B cell (primary cell): ENCODE measurements around the gene FBXL13. TPM values are rescaled to one million over a fixed set of nuclear protein-coding genes. Genes with fewer than 3 reads are reported as not detected.

Experiments
- ATAC-seq: fragments of 200-7000 bp; cut with Tn5 transposase; one replicate; pipeline ENCODE4 v1.10.0; 2021; ENCODE audit warnings: low read depth, mild to moderate bottlenecking, moderate number of reproducible peaks, moderate library complexity
- CTCF ChIA-PET: fragments of 350-600 bp; sonication (Branson Sonifier 250); formaldehyde crosslinking; loops from one replicate; lab custom pipeline; 2021; ENCODE audit warnings: antibody characterized with exemption, inconsistent platforms; lab: Charles Lee
- POLR2A ChIA-PET: fragments of 350-600 bp; sonication (Branson Sonifier 250); formaldehyde crosslinking; loops from one replicate; lab custom pipeline; 2021; ENCODE audit warnings: antibody characterized with exemption; lab: Charles Lee
- DNase-seq: peaks from one replicate; pipeline ENCODE4 v3.0.0; 2013
- H2AFZ ChIP-seq: 2 replicates; pipeline ENCODE4 v1.6.1; 2012; ENCODE audit warnings: mild to moderate bottlenecking, low read depth, low read length; ENCODE audit not compliant: insufficient read depth, poor library complexity, severe bottlenecking
- H3K27ac ChIP-seq, 2 donors: 1 replicate in 1 of 2; 2 replicates in 1 of 2; pipeline ENCODE4 v1.5.1; 2012 to 2013; ENCODE audit warnings: low read length in 2 of 2, mild to moderate bottlenecking in 2 of 2, moderate library complexity in 1 of 2
- H3K27me3 ChIP-seq, 4 experiments: fragments of 200-600 bp in 1 of 4; sonication (generic) in 1 of 4; replicated peaks in 1 of 4; 1 replicate in 2 of 4; 2 replicates in 2 of 4; pipeline versions ENCODE4 v1.6.1 to v1.7.0; 2013 to 2016; ENCODE audit warnings: low read length in 3 of 4, mild to moderate bottlenecking in 2 of 4, mixed read lengths in 1 of 4, moderate library complexity in 1 of 4; ENCODE audit not compliant: insufficient read depth in 4 of 4, control insufficient read depth in 3 of 4; ENCODE audit errors: control extremely low read depth in 1 of 4
- H3K36me3 ChIP-seq, 2 experiments: replicated peaks in 1 of 2; 1 replicate in 1 of 2; 2 replicates in 1 of 2; pipeline versions ENCODE4 v1.6.1 to v1.7.1; 2013; ENCODE audit warnings: low read length in 1 of 2; ENCODE audit not compliant: insufficient read depth in 2 of 2, control insufficient read depth in 1 of 2; ENCODE audit errors: control extremely low read depth in 1 of 2, extremely low read depth in 1 of 2
- H3K4me1 ChIP-seq, 2 donors: fragments of 200-600 bp in 1 of 2; sonication (generic) in 1 of 2; 1 replicate in 1 of 2; 2 replicates in 1 of 2; pipeline versions ENCODE4 v1.5.1 to v1.6.1; 2013 to 2017; ENCODE audit warnings: low read length in 2 of 2; ENCODE audit not compliant: control insufficient read depth in 2 of 2, insufficient read depth in 2 of 2
- H3K4me2 ChIP-seq: replicated peaks from 2 replicates; pipeline ENCODE3; 2012; ENCODE audit warnings: mild to moderate bottlenecking, low read depth, low read length; ENCODE audit not compliant: poor library complexity, severe bottlenecking
- H3K4me3 ChIP-seq, 5 experiments: fragments of 200-600 bp in 1 of 5; sonication (generic) in 1 of 5; 1 replicate in 3 of 5; 2 replicates in 2 of 5; pipeline versions ENCODE4 v1.5.1 to v1.7.0; 2011 to 2016; ENCODE audit warnings: low read length in 4 of 5, mild to moderate bottlenecking in 4 of 5, low read depth in 2 of 5, control low read depth in 1 of 5, moderate library complexity in 1 of 5; ENCODE audit not compliant: insufficient read depth in 1 of 5; ENCODE audit errors: control extremely low read depth in 1 of 5, extremely low read depth in 1 of 5
- H3K79me2 ChIP-seq: fragments of 200-600 bp; sonication (generic); one replicate; pipeline ENCODE4 v1.6.0; 2016; ENCODE audit warnings: low read length; ENCODE audit not compliant: control insufficient read depth, insufficient read depth
- H3K9ac ChIP-seq: fragments of 200-600 bp; sonication (generic); 2 replicates; pipeline ENCODE4 v1.6.1; 2017; ENCODE audit warnings: mild to moderate bottlenecking, low read length, moderate library complexity
- H3K9me3 ChIP-seq, 3 donors: one replicate each; pipeline versions ENCODE4 v1.6.1 to v1.7.1; 2013; ENCODE audit warnings: low read length in 2 of 3; ENCODE audit not compliant: control insufficient read depth in 2 of 3, insufficient read depth in 1 of 3; ENCODE audit errors: control extremely low read depth in 1 of 3
- H4K20me1 ChIP-seq: 2 replicates; pipeline ENCODE4 v1.6.0; 2012; ENCODE audit warnings: mild to moderate bottlenecking, low read length; ENCODE audit not compliant: insufficient read depth, control insufficient read depth, poor library complexity, severe bottlenecking
- H3K27ac Mint-ChIP-seq: one replicate; pipeline ENCODE4 v1.8.0; 2021; ENCODE audit warnings: mixed read lengths
- H3K27me3 Mint-ChIP-seq: one replicate; pipeline ENCODE4 v1.8.0; 2021; ENCODE audit warnings: mixed read lengths
- H3K4me1 Mint-ChIP-seq: one replicate; pipeline ENCODE4 v1.8.0; 2021; ENCODE audit warnings: mixed read lengths
- H3K4me3 Mint-ChIP-seq: one replicate; pipeline ENCODE4 v1.8.0; 2021; ENCODE audit warnings: mixed read lengths
- H3K9me3 Mint-ChIP-seq: one replicate; pipeline ENCODE4 v1.8.0; 2022; ENCODE audit warnings: mixed read lengths; ENCODE audit not compliant: insufficient read depth
- CTCF ChIP-seq: fragments of 200-600 bp; IDR thresholded peaks from one replicate; pipeline ENCODE4 v1.8.0; 2022; ENCODE audit warnings: antibody characterized with exemption, mild to moderate bottlenecking
- EZH2 ChIP-seq: IDR thresholded peaks from 2 replicates; pipeline ENCODE4 v1.6.1; 2012; ENCODE audit warnings: borderline replicate concordance, low read depth, mild to moderate bottlenecking, moderate library complexity, low read length; ENCODE audit not compliant: insufficient read depth, poor library complexity, severe bottlenecking
- WGBS: methylation state at CpG from one replicate; pipeline ENCODE4 v1.1.5; 2013; ENCODE audit warnings: missing lambda C conversion rate; ENCODE audit not compliant: insufficient coverage; 5-methylcytosine and 5-hydroxymethylcytosine counted together
- intact Hi-C: fragments of 100-400 bp; cut with micrococcal nuclease; formaldehyde crosslinking; loops from one replicate; pipeline ENCODE4 v1.10.0; 2022
- polyA plus RNA-seq: library from polyadenylated mRNA; depleted of rRNA; stranded (reverse); fragments of >200 nt; gene quantifications from 2 replicates; pipeline ENCODE4 v1.2.3, GENCODE V29; 2012
- total RNA-seq, 2 donors: library from RNA; stranded (reverse); fragments of 120-200 nt in 1 of 2; gene quantifications; 1 replicate in 1 of 2; 2 replicates in 1 of 2; pipeline versions ENCODE4 v1.2.3 to v1.2.4, GENCODE V29; 2013 to 2022

FBXL13 gene
- total and polyA plus RNA-seq, 2 donors (not counting 1 experiment from before 2014, with no cell fraction given), result 0.22 to 4.0 TPM

GRCh38 chr7:102927312-102927933, 147.2 kb downstream of the FBXL13 start:
- ChIA-PET CTCF (no interaction called here), POLR2A (no interaction called here)
- no peaks in the 10 kb centered on the region for H3K9me3 ChIP-seq
- H3K27ac ChIP-seq, result no peak overlapping the region
- DNase-seq, result no peak
- Mint-ChIP-seq H3K4me3 (no peak overlapping the region), H3K27me3 (no peaks in the 10 kb centered on the region), H3K9me3 (no peaks in the 10 kb centered on the region), H3K4me1 (no peaks in the 10 kb centered on the region), H3K27ac (no peak overlapping the region)
- no peak for TF ChIP-seq EZH2
- TF ChIP-seq CTCF, result no peak
- no peak for ATAC-seq
- intact Hi-C loops, result no loop called here
- H3K4me1 ChIP-seq, result no peaks in the 10 kb centered on the region
- H3K4me2 ChIP-seq, result no peak overlapping the region
- H2AFZ ChIP-seq, result no peak overlapping the region
- no peak overlapping the region for H3K4me3 ChIP-seq
- H3K27me3 ChIP-seq, result no peaks in the 10 kb centered on the region
- WGBS, result no CpG with 5 or more reads among the region's 2 CpGs
- no peaks in the 10 kb centered on the region for H3K36me3 ChIP-seq
- H4K20me1 ChIP-seq, result no peaks in the 10 kb centered on the region
- no peak overlapping the region for H3K9ac ChIP-seq
- no peaks in the 10 kb centered on the region for H3K79me2 ChIP-seq

GRCh38 chr7:102926783-102927140, 147.8 kb downstream of the FBXL13 start:
- no peak overlapping the region for H3K4me3 Mint-ChIP-seq

More at GRCh38 chr7:102926783-102927140, 147.8 kb downstream of the FBXL13 start:
- intact Hi-C loops, result no loop called here
- no peak overlapping the region for H3K4me2 ChIP-seq
- H4K20me1 ChIP-seq, result no peaks in the 10 kb centered on the region
- Mint-ChIP-seq H3K27ac (no peak overlapping the region), H3K9me3 (no peaks in the 10 kb centered on the region), H3K27me3 (no peaks in the 10 kb centered on the region), H3K4me1 (no peaks in the 10 kb centered on the region)
- no peaks in the 10 kb centered on the region for H3K36me3 ChIP-seq
- H3K4me1 ChIP-seq, result no peaks in the 10 kb centered on the region
- ATAC-seq (no peak), DNase-seq (no peak)
- H3K4me3 ChIP-seq, result no peak overlapping the region
- CTCF ChIA-PET, result no interaction called here
- H3K27ac ChIP-seq, result no peak overlapping the region
- POLR2A ChIA-PET, result no interaction called here
- H3K9ac ChIP-seq, result no peak overlapping the region
- TF ChIP-seq EZH2 (no peak), CTCF (no peak)
- no peaks in the 10 kb centered on the region for H3K9me3 ChIP-seq
- H2AFZ ChIP-seq, result no peak overlapping the region
- H3K27me3 ChIP-seq, result no peaks in the 10 kb centered on the region
- H3K79me2 ChIP-seq, result no peaks in the 10 kb centered on the region
